NCI-H345 treated with DMSO at 0.1 percent for 48 hours (cell line): Measurements from ENCODE around the gene DEXI.
"Not testable (repeated sequence)": the region's sequence is repeated elsewhere in the genome, so short reads cannot be mapped to it uniquely, and the experiment has no call there.

Experiments
- DNase-seq: peaks from one replicate; lab custom pipeline; 2025; ENCODE audit not compliant: unreplicated experiment; lab: John Stamatoyannopoulos, UW

The DEXI gene

GRCh38 chr16:10969615-10970014 is 27.3 kb upstream of the DEXI start:
- no peak for DNase-seq

GRCh38 chr16:10968498-10968897 is 26.2 kb upstream of the DEXI start:
- no peak for DNase-seq

GRCh38 chr16:10967986-10968385 is 25.7 kb upstream of the DEXI start:
- no peak for DNase-seq

- DNase-seq = not testable (repeated sequence)
Measured at GRCh38 chr16:10966559-10966958, 24.3 kb upstream of the DEXI start.

GRCh38 chr16:10966129-10966528 is 23.9 kb upstream of the DEXI start:
- no peak for DNase-seq

GRCh38 chr16:10965440-10966061 is 23.3 kb upstream of the DEXI start:
- no peak for DNase-seq

GRCh38 chr16:10964891-10965326 is 22.6 kb upstream of the DEXI start:
- DNase-seq = no peak

GRCh38 chr16:10964039-10964890 is 22.0 kb upstream of the DEXI start:
- DNase-seq = peak; percentile 46

GRCh38 chr16:10961231-10961630 is 19.0 kb upstream of the DEXI start:
- no peak for DNase-seq

- DNase-seq = no peak
Measured at GRCh38 chr16:10959161-10959560, 16.9 kb upstream of the DEXI start.

GRCh38 chr16:10957771-10958482 is 15.7 kb upstream of the DEXI start:
- DNase-seq = no peak

- DNase-seq = no peak
Measured at GRCh38 chr16:10954903-10955302, 12.6 kb upstream of the DEXI start.

GRCh38 chr16:10951026-10951425 is 8.8 kb upstream of the DEXI start:
- DNase-seq = no peak

- no peak for DNase-seq
Measured at GRCh38 chr16:10950393-10950792, 8.1 kb upstream of the DEXI start.

- DNase-seq = no peak
Measured at GRCh38 chr16:10949424-10949970, 7.2 kb upstream of the DEXI start.

- DNase-seq = no peak
Measured at GRCh38 chr16:10947211-10947787, 5.0 kb upstream of the DEXI start.

GRCh38 chr16:10946308-10946707 is 4.0 kb upstream of the DEXI start:
- no peak for DNase-seq

GRCh38 chr16:10945065-10945787 is 3.0 kb upstream of the DEXI start:
- no peak for DNase-seq

GRCh38 chr16:10944249-10945064 is 2.2 kb upstream of the DEXI start, which contains the start of gene CLEC16A:
CLEC16A (plus strand) TSS chr16:10944564; CDS start chr16:10944718, 154 bp downstream.
- DNase-seq = peak; percentile 92

GRCh38 chr16:10943064-10943353 is 741 bp upstream of the DEXI start:
- no peak for DNase-seq
